Measurements from ENCODE around the gene GMEB2. TPM values are rescaled to one million over a fixed set of nuclear protein-coding genes. Genes with fewer than 3 reads are reported as not detected.
"Not testable (repeated sequence)": the region's sequence is repeated elsewhere in the genome, so short reads cannot be mapped to it uniquely, and the experiment has no call there.

Gene GMEB2
- total RNA-seq, 1 experiment from 2014 or later, result 14.3 TPM

- no peaks in the 10 kb centered on the region for H3K27me3 ChIP-seq (ENCODE audit: insufficient read depth, low read length)
- WGBS (ENCODE audit: extremely low coverage, insufficient read length, low lambda C conversion rate), result no CpG with 5 or more reads among the region's 16 CpGs
- no peaks in the 10 kb centered on the region for H3K79me1 ChIP-seq (ENCODE audit: insufficient read depth, low read depth, low read length, poor library complexity, severe bottlenecking)
- no peak overlapping the region for H3K23ac ChIP-seq (ENCODE audit: insufficient read length, low read depth, low read length)
- no peak overlapping the region for H3T11ph ChIP-seq (ENCODE audit: low read length)
- no peak overlapping the region for H3K14ac ChIP-seq (ENCODE audit: insufficient read depth, low read length)
- no peaks in the 10 kb centered on the region for H3K23me2 ChIP-seq (ENCODE audit: insufficient read length, low read depth, low read length, poor library complexity, severe bottlenecking)
- H3K27ac ChIP-seq (ENCODE audit: insufficient read length, low read depth, low read length), result no peak overlapping the region
- TF ChIP-seq CTCF (conservative IDR thresholded peaks at IDR 0.05), result no peak
- H2BK5ac ChIP-seq (ENCODE audit: insufficient read length, low read length), result no peak overlapping the region
- H3K56ac ChIP-seq (ENCODE audit: insufficient read length, low read depth, low read length), result no peak overlapping the region
- H3K4ac ChIP-seq (ENCODE audit: low read depth, low read length), result no peak overlapping the region
- Mint-ChIP-seq H3K9me3 (no peaks in the 10 kb centered on the region), H3K4me3 (peak overlapping the region in 1 of 2 experiments; percentile 52; a peak in 1 of 5 replicates), H3K4me1 (peaks cover 5 to 7% of the 10 kb centered on the region in 2 experiments), H3K36me3 (ENCODE audit: insufficient read depth in 1 of 3, low read depth in 3 of 3) (peaks cover 3 to 12% (median 11%) of the 10 kb centered on the region in 3 experiments; a peak in 6 of 7 replicates), H3K27ac (peak overlapping the region in 2 of 3 experiments; percentile 39 to 87; a peak in 2 of 7 replicates), H3K27me3 (ENCODE audit: low read depth) (no peaks in the 10 kb centered on the region)
- no peak overlapping the region for H2AK5ac ChIP-seq (ENCODE audit: insufficient read length, low read length)
- H3K79me2 ChIP-seq (ENCODE audit: insufficient read depth, low read length), result no peaks in the 10 kb centered on the region
- H2BK20ac ChIP-seq (ENCODE audit: low read depth, low read length, poor library complexity, severe bottlenecking), result no peak overlapping the region
- H3K4me2 ChIP-seq (ENCODE audit: insufficient read depth, insufficient read length, low read length), result no peak overlapping the region
- H4K8ac ChIP-seq (replicated peaks; ENCODE audit: insufficient read length, low read depth, low read length), result no peak overlapping the region
- DNase-seq, result no peak
- no peak overlapping the region for H2BK120ac ChIP-seq (ENCODE audit: low read depth, low read length, poor library complexity, severe bottlenecking)
- H3K9me3 ChIP-seq (ENCODE audit: control insufficient read depth, low read depth, low read length), result no peaks in the 10 kb centered on the region
- no peak overlapping the region for H2BK12ac ChIP-seq (ENCODE audit: insufficient read length, low read depth, low read length)
- H4K20me1 ChIP-seq (ENCODE audit: control insufficient read depth, insufficient read depth, insufficient read length), result no peaks in the 10 kb centered on the region
- H3K4me1 ChIP-seq (ENCODE audit: insufficient read depth, low read length), result no peaks in the 10 kb centered on the region
- no peak overlapping the region for H2AFZ ChIP-seq (ENCODE audit: low read length)
- H4K91ac ChIP-seq (ENCODE audit: insufficient read length, low read depth, low read length), result no peak overlapping the region
- H4K5ac ChIP-seq (ENCODE audit: insufficient read length, low read depth, low read length), result no peak overlapping the region
- no peak overlapping the region for H3K18ac ChIP-seq (ENCODE audit: insufficient read length, low read depth, low read length)
- H3K9ac ChIP-seq (ENCODE audit: extremely low read depth, insufficient read length, low read length), result no peak overlapping the region
- no peak overlapping the region for H2BK15ac ChIP-seq (ENCODE audit: low read depth, low read length)
Measured at GRCh38 chr20:63560333-63560805, 66.5 kb downstream of the GMEB2 start.

- H3K36me3 Mint-ChIP-seq (ENCODE audit: insufficient read depth in 1 of 3, low read depth in 3 of 3), result peaks cover 3 to 12% (median 11%) of the 10 kb centered on the region in 3 experiments; a peak in 6 of 7 replicates
- not testable (repeated sequence) for H3K23me2 ChIP-seq (ENCODE audit: insufficient read length, low read depth, low read length, poor library complexity, severe bottlenecking); H3K79me1 ChIP-seq (ENCODE audit: insufficient read depth, low read depth, low read length, poor library complexity, severe bottlenecking); H3K4me1 ChIP-seq (ENCODE audit: insufficient read depth, low read length); H4K8ac ChIP-seq (replicated peaks; ENCODE audit: insufficient read length, low read depth, low read length); H3K9ac ChIP-seq (ENCODE audit: extremely low read depth, insufficient read length, low read length); H2AFZ ChIP-seq (ENCODE audit: low read length); H3K4me3 Mint-ChIP-seq; H3K27me3 Mint-ChIP-seq (ENCODE audit: low read depth); H3K4me1 Mint-ChIP-seq; H2BK120ac ChIP-seq (ENCODE audit: low read depth, low read length, poor library complexity, severe bottlenecking); H2BK20ac ChIP-seq (ENCODE audit: low read depth, low read length, poor library complexity, severe bottlenecking); H2BK15ac ChIP-seq (ENCODE audit: low read depth, low read length); H4K20me1 ChIP-seq (ENCODE audit: control insufficient read depth, insufficient read depth, insufficient read length); H3K9me3 Mint-ChIP-seq; H3K27ac ChIP-seq (ENCODE audit: insufficient read length, low read depth, low read length); DNase-seq; H3T11ph ChIP-seq (ENCODE audit: low read length); H3K4ac ChIP-seq (ENCODE audit: low read depth, low read length); H3K14ac ChIP-seq (ENCODE audit: insufficient read depth, low read length); H2AK5ac ChIP-seq (ENCODE audit: insufficient read length, low read length); H2BK5ac ChIP-seq (ENCODE audit: insufficient read length, low read length); H4K5ac ChIP-seq (ENCODE audit: insufficient read length, low read depth, low read length); H3K23ac ChIP-seq (ENCODE audit: insufficient read length, low read depth, low read length); H3K27me3 ChIP-seq (ENCODE audit: insufficient read depth, low read length); H2BK12ac ChIP-seq (ENCODE audit: insufficient read length, low read depth, low read length); H3K9me3 ChIP-seq (ENCODE audit: control insufficient read depth, low read depth, low read length); H3K56ac ChIP-seq (ENCODE audit: insufficient read length, low read depth, low read length); H4K91ac ChIP-seq (ENCODE audit: insufficient read length, low read depth, low read length); H3K18ac ChIP-seq (ENCODE audit: insufficient read length, low read depth, low read length); H3K79me2 ChIP-seq (ENCODE audit: insufficient read depth, low read length); H3K4me2 ChIP-seq (ENCODE audit: insufficient read depth, insufficient read length, low read length); H3K27ac Mint-ChIP-seq
- no CpG with 5 or more reads among the region's 31 CpGs for WGBS (ENCODE audit: extremely low coverage, insufficient read length, low lambda C conversion rate)
Measured at GRCh38 chr20:63559485-63560332, 67.2 kb downstream of the GMEB2 start.
